ENCODE measurements around the gene AGAP3. TPM values are rescaled to one million over a fixed set of nuclear protein-coding genes. Genes with fewer than 3 reads are reported as not detected.
A peak's percentile ranks its signal among the peaks of the same experiment; 100 is the strongest.

Gene AGAP3
- polyA plus RNA-seq, 1 experiment, result 52.1 TPM

DNA sequence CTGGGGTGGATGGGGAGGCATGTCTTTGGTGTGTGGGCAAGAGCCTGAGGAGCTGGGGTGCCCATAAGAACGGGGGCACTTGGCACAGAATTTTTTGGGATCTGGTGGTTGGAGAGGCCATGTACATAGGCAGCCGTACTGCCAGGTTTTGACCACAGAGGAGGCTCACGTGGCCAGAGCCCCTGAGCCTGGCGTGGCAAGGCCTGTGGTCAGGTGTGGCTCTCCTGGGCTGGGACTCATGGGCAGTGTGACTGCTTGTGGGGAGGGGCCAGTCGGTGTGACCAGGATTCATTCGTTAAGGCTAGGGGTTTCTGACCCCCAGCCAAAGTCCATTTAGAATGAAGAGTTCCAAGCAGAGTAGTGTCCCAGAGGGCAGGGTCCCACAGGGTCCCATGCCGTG is 38.2 kb downstream of the AGAP3 start:
- H3K36me3 ChIP-seq (ENCODE audit: control insufficient read depth, insufficient read depth, low read length), result peaks cover 48% of the 10 kb centered on the region
- DNase-seq (ENCODE audit: low read depth), result no peak
- no peaks in the 10 kb centered on the region for H3K27me3 ChIP-seq (ENCODE audit: control insufficient read depth, insufficient read depth, low read length)
- CTCF ChIA-PET, result interaction anchor here (0.6 to 4.4 kb wide), 27 partner anchors 11 to 788 kb away, joined by 3 to 36 read pairs (median 5); partner anchors contain the start of gene TMUB1
- H3K4me3 ChIP-seq (ENCODE audit: low read depth, low read length), result no peak overlapping the region
- TF ChIP-seq, protein P1, sequence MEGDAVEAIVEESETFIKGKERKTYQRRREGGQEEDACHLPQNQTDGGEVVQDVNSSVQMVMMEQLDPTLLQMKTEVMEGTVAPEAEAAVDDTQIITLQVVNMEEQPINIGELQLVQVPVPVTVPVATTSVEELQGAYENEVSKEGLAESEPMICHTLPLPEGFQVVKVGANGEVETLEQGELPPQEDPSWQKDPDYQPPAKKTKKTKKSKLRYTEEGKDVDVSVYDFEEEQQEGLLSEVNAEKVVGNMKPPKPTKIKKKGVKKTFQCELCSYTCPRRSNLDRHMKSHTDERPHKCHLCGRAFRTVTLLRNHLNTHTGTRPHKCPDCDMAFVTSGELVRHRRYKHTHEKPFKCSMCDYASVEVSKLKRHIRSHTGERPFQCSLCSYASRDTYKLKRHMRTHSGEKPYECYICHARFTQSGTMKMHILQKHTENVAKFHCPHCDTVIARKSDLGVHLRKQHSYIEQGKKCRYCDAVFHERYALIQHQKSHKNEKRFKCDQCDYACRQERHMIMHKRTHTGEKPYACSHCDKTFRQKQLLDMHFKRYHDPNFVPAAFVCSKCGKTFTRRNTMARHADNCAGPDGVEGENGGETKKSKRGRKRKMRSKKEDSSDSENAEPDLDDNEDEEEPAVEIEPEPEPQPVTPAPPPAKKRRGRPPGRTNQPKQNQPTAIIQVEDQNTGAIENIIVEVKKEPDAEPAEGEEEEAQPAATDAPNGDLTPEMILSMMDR (IDR thresholded peaks at IDR 0.05; ENCODE audit: insufficient read depth, low read depth, low read length), result no peak
- POLR2A ChIA-PET, result no interaction called here

DNA sequence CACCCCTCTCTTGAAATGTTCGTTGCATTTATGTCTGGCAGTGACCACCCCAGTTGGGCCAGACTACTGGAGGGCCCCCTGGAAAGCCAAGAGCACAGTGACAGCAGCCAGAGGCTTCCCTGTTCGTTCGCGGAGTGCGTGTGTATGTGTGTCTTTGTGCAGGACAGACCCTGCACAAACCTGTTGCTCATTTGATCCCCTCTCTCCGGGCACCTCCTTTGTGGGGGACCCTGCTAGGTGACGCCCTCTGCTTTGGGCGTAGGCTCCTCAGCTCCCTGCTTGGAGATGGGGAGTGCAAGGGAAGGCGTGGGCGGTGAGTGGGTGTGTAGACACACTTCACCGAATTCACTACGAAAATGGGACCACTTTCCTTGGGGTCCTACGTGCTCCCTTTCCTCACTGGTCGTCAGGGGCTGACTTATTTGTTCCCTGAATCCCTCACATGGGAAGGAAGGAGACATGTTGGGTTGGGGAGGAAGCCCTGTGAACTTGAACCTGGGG is 38.7 kb downstream of the AGAP3 start:
- no peak overlapping the region for H3K4me3 ChIP-seq (ENCODE audit: low read depth, low read length)
- no peak for DNase-seq (ENCODE audit: low read depth)
- ChIA-PET CTCF (interaction anchor here (0.6 to 4.4 kb wide), 17 partner anchors 11 to 180 kb away, joined by 3 to 36 read pairs (median 7); partner anchors contain the start of gene TMUB1), POLR2A (no interaction called here)
- H3K36me3 ChIP-seq (ENCODE audit: control insufficient read depth, insufficient read depth, low read length), result peaks cover 45% of the 10 kb centered on the region
- TF ChIP-seq, protein P1 (IDR thresholded peaks at IDR 0.05; ENCODE audit: insufficient read depth, low read depth, low read length), result no peak
- H3K27me3 ChIP-seq (ENCODE audit: control insufficient read depth, insufficient read depth, low read length), result no peaks in the 10 kb centered on the region

DNA sequence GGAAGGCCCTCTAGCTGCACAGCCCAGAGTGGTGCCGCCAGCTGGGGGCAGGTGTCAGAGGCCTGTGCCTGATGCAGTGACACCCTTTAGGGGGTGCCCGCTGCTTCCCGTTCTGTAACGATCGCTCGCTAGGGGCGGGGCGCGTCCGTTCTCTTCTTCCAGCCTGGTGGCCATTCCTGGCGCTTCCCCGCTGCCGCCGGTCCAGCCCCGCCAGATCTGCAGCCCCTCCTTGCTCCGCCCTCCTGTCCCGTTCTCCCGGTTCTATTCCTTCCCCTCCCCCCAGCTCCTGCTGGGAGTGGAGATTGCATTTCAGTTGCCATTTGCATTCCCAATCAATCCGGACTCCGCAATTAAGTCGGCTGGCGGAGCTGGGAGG is 39.2 kb downstream of the AGAP3 start:
- Histone ChIP-seq H3K4me3 (ENCODE audit: low read depth, low read length) (peak overlapping the region; percentile 26), H3K27me3 (ENCODE audit: control insufficient read depth, insufficient read depth, low read length) (no peaks in the 10 kb centered on the region), H3K36me3 (ENCODE audit: control insufficient read depth, insufficient read depth, low read length) (peaks cover 45% of the 10 kb centered on the region)
- ChIA-PET CTCF (interaction anchor here (1.9 to 4.4 kb wide), 4 partner anchors 10 to 115 kb away, joined by 8 to 36 read pairs (median 13); no protein-coding TSS in a partner anchor), POLR2A (no interaction called here)
- TF ChIP-seq, protein P1 (IDR thresholded peaks at IDR 0.05; ENCODE audit: insufficient read depth, low read depth, low read length), result peak; percentile 13; the same call in 1 of the 2 replicates
- no peak for DNase-seq (ENCODE audit: low read depth)

DNA sequence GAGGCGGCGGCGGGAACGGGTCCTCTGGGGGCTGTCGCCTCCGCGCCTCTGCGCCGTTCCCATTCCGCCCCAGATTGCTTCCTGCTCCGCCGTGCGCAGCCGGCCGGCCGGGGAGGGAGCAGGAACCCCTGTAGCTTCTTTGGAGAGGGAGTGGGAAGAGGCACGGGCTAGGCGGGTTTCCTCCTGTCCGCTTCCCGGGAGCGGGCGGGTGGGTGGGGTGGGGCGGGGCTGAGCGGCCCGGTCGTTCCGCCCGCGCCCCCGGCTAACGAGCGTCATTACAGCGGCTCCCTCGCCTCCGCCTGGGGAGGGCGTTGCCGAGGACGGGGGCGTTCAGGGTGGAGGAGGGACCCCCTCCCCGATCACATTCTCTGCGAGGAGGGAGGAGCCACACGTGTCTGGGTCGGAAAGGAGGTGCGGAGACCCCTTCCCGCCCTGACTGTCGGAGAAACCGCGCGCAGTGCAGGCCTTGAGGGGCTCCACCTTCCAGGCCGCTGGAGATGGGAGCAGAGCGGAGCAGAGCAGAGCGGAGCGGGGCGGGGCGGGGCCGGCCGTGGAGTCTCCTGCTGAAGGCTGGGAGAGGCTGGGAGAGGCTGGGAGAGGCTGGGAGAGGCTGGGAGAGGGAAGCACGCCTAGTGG is 39.7 kb downstream of the AGAP3 start:
- POLR2A ChIA-PET, result no interaction called here
- CTCF ChIA-PET, result interaction anchor here (4.4 kb wide), 1 partner anchor 12 kb away, joined by 36 read pairs; no protein-coding TSS in a partner anchor
- DNase-seq (ENCODE audit: low read depth), result no peak
- Histone ChIP-seq H3K27me3 (ENCODE audit: control insufficient read depth, insufficient read depth, low read length) (no peaks in the 10 kb centered on the region), H3K4me3 (ENCODE audit: low read depth, low read length) (peak overlapping the region; percentile 26), H3K36me3 (ENCODE audit: control insufficient read depth, insufficient read depth, low read length) (peaks cover 42% of the 10 kb centered on the region)
- TF ChIP-seq, protein P1 (IDR thresholded peaks at IDR 0.05; ENCODE audit: insufficient read depth, low read depth, low read length), result no peak

DNA sequence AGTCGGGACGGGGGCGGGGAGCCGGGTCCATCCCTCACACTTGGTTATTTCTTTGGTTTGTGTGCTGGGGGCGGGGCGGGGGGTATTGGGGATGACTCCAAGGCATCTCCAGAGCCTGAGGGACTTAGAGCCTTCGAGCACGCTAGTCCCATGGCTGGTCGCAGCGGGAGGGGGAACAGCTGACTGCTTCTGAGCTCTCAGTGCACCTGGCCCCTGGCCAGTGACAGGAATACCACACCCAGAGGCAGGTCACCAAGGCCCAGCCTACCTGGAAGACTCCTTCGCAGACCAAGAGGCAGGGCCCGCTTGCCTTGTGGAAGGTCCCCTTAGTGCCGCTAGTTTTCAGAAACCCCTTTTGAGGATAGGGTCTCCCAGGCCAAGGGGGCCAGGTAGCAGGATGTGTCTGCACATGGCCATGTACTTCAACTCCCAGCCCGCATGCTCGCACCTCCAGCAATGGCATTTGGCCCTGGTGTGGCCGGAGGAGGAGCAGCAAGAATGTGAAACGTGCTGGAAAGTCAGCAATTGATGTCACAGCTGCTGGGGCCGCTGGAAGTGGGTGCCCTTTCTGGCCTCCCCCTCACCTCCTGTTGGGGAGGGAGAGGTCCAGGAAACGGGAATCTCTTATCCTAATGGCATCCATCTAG is 40.3 kb downstream of the AGAP3 start:
- no peaks in the 10 kb centered on the region for H3K27me3 ChIP-seq (ENCODE audit: control insufficient read depth, insufficient read depth, low read length)
- peaks cover 42% of the 10 kb centered on the region for H3K36me3 ChIP-seq (ENCODE audit: control insufficient read depth, insufficient read depth, low read length)
- TF ChIP-seq, protein P1 (IDR thresholded peaks at IDR 0.05; ENCODE audit: insufficient read depth, low read depth, low read length), result no peak
- H3K4me3 ChIP-seq (ENCODE audit: low read depth, low read length), result no peak overlapping the region
- ChIA-PET POLR2A (no interaction called here), CTCF (interaction anchor here (0.8 to 4.4 kb wide), 3 partner anchors 11 to 43 kb away, joined by 4 to 36 read pairs (median 5); no protein-coding TSS in a partner anchor)
- no peak for DNase-seq (ENCODE audit: low read depth)

Measured in BJ (cell line).